ENCODE results near the gene SLC16A3.

SLC16A3 gene

GRCh38 chr17:82226146-82226808 is 2.6 kb upstream of the SLC16A3 start:
- no peaks in the 10 kb centered on the region for H3K9me3 ChIP-seq (ENCODE audit: insufficient read depth, low read length)
- peaks cover 10% of the 10 kb centered on the region for H3K36me3 ChIP-seq (ENCODE audit: insufficient read depth, insufficient read length, low read length)
- no peak for DNase-seq (ENCODE audit: low read depth, low spot score)
- H3K4me1 ChIP-seq (ENCODE audit: insufficient read depth, insufficient read length): peaks cover 24% of the 10 kb centered on the region
- TF ChIP-seq YY1 (IDR thresholded peaks at IDR 0.05; ENCODE audit: insufficient read depth, insufficient read length) (no peak), SUZ12 (IDR thresholded peaks at IDR 0.05; ENCODE audit: extremely low read depth, insufficient read depth, insufficient read length) (no peak), ZNF274 (IDR thresholded peaks at IDR 0.05; ENCODE audit: low read depth, low read length) (no peak)
- H3K4me3 ChIP-seq (ENCODE audit: insufficient read length, low read depth): no peak overlapping the region
- H3K27me3 ChIP-seq (ENCODE audit: insufficient read depth, insufficient read length): peaks cover 21% of the 10 kb centered on the region
- no peak overlapping the region for H3K9ac ChIP-seq (ENCODE audit: insufficient read length, low read depth)

GRCh38 chr17:82226809-82227628 is 1.8 kb upstream of the SLC16A3 start:
- peaks cover 21% of the 10 kb centered on the region for H3K27me3 ChIP-seq (ENCODE audit: insufficient read depth, insufficient read length)
- peaks cover 25% of the 10 kb centered on the region for H3K4me1 ChIP-seq (ENCODE audit: insufficient read depth, insufficient read length)
- H3K9me3 ChIP-seq (ENCODE audit: insufficient read depth, low read length): no peaks in the 10 kb centered on the region
- DNase-seq (ENCODE audit: low read depth, low spot score): no peak
- no peak for TF ChIP-seq YY1 (IDR thresholded peaks at IDR 0.05; ENCODE audit: insufficient read depth, insufficient read length)
- peaks cover 10% of the 10 kb centered on the region for H3K36me3 ChIP-seq (ENCODE audit: insufficient read depth, insufficient read length, low read length)
- H3K9ac ChIP-seq (ENCODE audit: insufficient read length, low read depth): no peak overlapping the region
- no peak overlapping the region for H3K4me3 ChIP-seq (ENCODE audit: insufficient read length, low read depth)

GRCh38 chr17:82227629-82228277 is 1.1 kb upstream of the SLC16A3 start:
- Histone ChIP-seq H3K9ac (ENCODE audit: insufficient read length, low read depth) (peak overlapping the region; percentile 85), H3K9me3 (ENCODE audit: insufficient read depth, low read length) (no peaks in the 10 kb centered on the region), H3K36me3 (ENCODE audit: insufficient read depth, insufficient read length, low read length) (peaks cover 10% of the 10 kb centered on the region), H3K4me3 (ENCODE audit: insufficient read length, low read depth) (no peak overlapping the region), H3K4me1 (ENCODE audit: insufficient read depth, insufficient read length) (peaks cover 30% of the 10 kb centered on the region), H3K27me3 (ENCODE audit: insufficient read depth, insufficient read length) (peaks cover 21% of the 10 kb centered on the region)
- DNase-seq (ENCODE audit: low read depth, low spot score): no peak
- TF ChIP-seq YY1 (IDR thresholded peaks at IDR 0.05; ENCODE audit: insufficient read depth, insufficient read length): no peak
- TF ChIP-seq ZNF274 (IDR thresholded peaks at IDR 0.05; ENCODE audit: low read depth, low read length): no peak
- TF ChIP-seq SUZ12 (IDR thresholded peaks at IDR 0.05; ENCODE audit: extremely low read depth, insufficient read depth, insufficient read length): no peak

- TF ChIP-seq YY1 (IDR thresholded peaks at IDR 0.05; ENCODE audit: insufficient read depth, insufficient read length): no peak
- TF ChIP-seq ZNF274 (IDR thresholded peaks at IDR 0.05; ENCODE audit: low read depth, low read length): no peak
- TF ChIP-seq SUZ12 (IDR thresholded peaks at IDR 0.05; ENCODE audit: extremely low read depth, insufficient read depth, insufficient read length): no peak
- Histone ChIP-seq H3K36me3 (ENCODE audit: insufficient read depth, insufficient read length, low read length) (peaks cover 16% of the 10 kb centered on the region), H3K4me3 (ENCODE audit: insufficient read length, low read depth) (peak overlapping the region; percentile 74), H3K9me3 (ENCODE audit: insufficient read depth, low read length) (no peaks in the 10 kb centered on the region), H3K4me1 (ENCODE audit: insufficient read depth, insufficient read length) (peaks cover 35% of the 10 kb centered on the region), H3K9ac (ENCODE audit: insufficient read length, low read depth) (peak overlapping the region; percentile 85), H3K27me3 (ENCODE audit: insufficient read depth, insufficient read length) (peaks cover 21% of the 10 kb centered on the region)
- no peak for DNase-seq (ENCODE audit: low read depth, low spot score)
Observed at GRCh38 chr17:82228278-82228841, 482 bp upstream of the SLC16A3 start.

GRCh38 chr17:82229698-82230608 is 1.1 kb downstream of the SLC16A3 start:
- TF ChIP-seq ZNF274 (IDR thresholded peaks at IDR 0.05; ENCODE audit: low read depth, low read length): no peak
- no peak for TF ChIP-seq SUZ12 (IDR thresholded peaks at IDR 0.05; ENCODE audit: extremely low read depth, insufficient read depth, insufficient read length)
- TF ChIP-seq YY1 (IDR thresholded peaks at IDR 0.05; ENCODE audit: insufficient read depth, insufficient read length): no peak
- no peaks in the 10 kb centered on the region for H3K9me3 ChIP-seq (ENCODE audit: insufficient read depth, low read length)
- H3K4me3 ChIP-seq (ENCODE audit: insufficient read length, low read depth): peak overlapping the region; percentile 74
- H3K9ac ChIP-seq (ENCODE audit: insufficient read length, low read depth): peak overlapping the region; percentile 84
- peaks cover 22% of the 10 kb centered on the region for H3K36me3 ChIP-seq (ENCODE audit: insufficient read depth, insufficient read length, low read length)
- H3K27me3 ChIP-seq (ENCODE audit: insufficient read depth, insufficient read length): peaks cover 21% of the 10 kb centered on the region
- peaks cover 46% of the 10 kb centered on the region for H3K4me1 ChIP-seq (ENCODE audit: insufficient read depth, insufficient read length)
- DNase-seq (ENCODE audit: low read depth, low spot score): no peak

GRCh38 chr17:82230609-82231311 is 1.9 kb downstream of the SLC16A3 start:
- DNase-seq (ENCODE audit: low read depth, low spot score): no peak
- peaks cover 48% of the 10 kb centered on the region for H3K4me1 ChIP-seq (ENCODE audit: insufficient read depth, insufficient read length)
- H3K27me3 ChIP-seq (ENCODE audit: insufficient read depth, insufficient read length): peaks cover 21% of the 10 kb centered on the region
- peak overlapping the region; percentile 63 for H3K4me3 ChIP-seq (ENCODE audit: insufficient read length, low read depth)
- H3K9me3 ChIP-seq (ENCODE audit: insufficient read depth, low read length): no peaks in the 10 kb centered on the region
- peaks cover 29% of the 10 kb centered on the region for H3K36me3 ChIP-seq (ENCODE audit: insufficient read depth, insufficient read length, low read length)
- no peak for TF ChIP-seq SUZ12 (IDR thresholded peaks at IDR 0.05; ENCODE audit: extremely low read depth, insufficient read depth, insufficient read length)
- TF ChIP-seq ZNF274 (IDR thresholded peaks at IDR 0.05; ENCODE audit: low read depth, low read length): no peak
- H3K9ac ChIP-seq (ENCODE audit: insufficient read length, low read depth): peak overlapping the region; percentile 84
